Mesothelial cell of epicardium (in vitro differentiated cells): Measurements from ENCODE around the gene BARHL2. TPM values are rescaled to one million over a fixed set of nuclear protein-coding genes. Genes with fewer than 3 reads are reported as not detected.

Source experiments
- DNase-seq, 2 experiments: peaks; one replicate each; pipeline ENCODE4 v3.0.0; 2021; ENCODE audit warnings: low spot score in 2 of 2; ENCODE audit not compliant: unreplicated experiment in 2 of 2
- H3K27ac Mint-ChIP-seq: 2 replicates; pipeline ENCODE4 v1.8.0; 2021; ENCODE audit warnings: mixed read lengths
- H3K27me3 Mint-ChIP-seq: 2 replicates; pipeline ENCODE4 v1.8.0; 2021; ENCODE audit warnings: low read depth, mixed read lengths
- H3K36me3 Mint-ChIP-seq: 2 replicates; pipeline ENCODE4 v1.8.0; 2021; ENCODE audit warnings: mixed read lengths
- H3K4me1 Mint-ChIP-seq: 2 replicates; pipeline ENCODE4 v1.8.0; 2021; ENCODE audit warnings: mixed read lengths
- H3K4me3 Mint-ChIP-seq: 2 replicates; pipeline ENCODE4 v1.8.0; 2021; ENCODE audit warnings: mild to moderate bottlenecking, moderate library complexity, mixed read lengths
- H3K9me3 Mint-ChIP-seq: 2 replicates; pipeline ENCODE4 v1.8.0; 2021; ENCODE audit warnings: mixed read lengths
- total RNA-seq: library from RNA; stranded (reverse); gene quantifications from 3 replicates; pipeline ENCODE4 v1.2.1, GENCODE V29; 2021
- TF ChIP-seq, protein P1 (sequence below): fragments of 200-600 bp; sonication (generic); IDR thresholded peaks from one replicate; pipeline ENCODE4 v1.5.0; 2021; ENCODE audit warnings: antibody characterized with exemption; ENCODE audit not compliant: unreplicated experiment

BARHL2 gene
- total RNA-seq, 1 donor from 2014 or later = not detected

DNA sequence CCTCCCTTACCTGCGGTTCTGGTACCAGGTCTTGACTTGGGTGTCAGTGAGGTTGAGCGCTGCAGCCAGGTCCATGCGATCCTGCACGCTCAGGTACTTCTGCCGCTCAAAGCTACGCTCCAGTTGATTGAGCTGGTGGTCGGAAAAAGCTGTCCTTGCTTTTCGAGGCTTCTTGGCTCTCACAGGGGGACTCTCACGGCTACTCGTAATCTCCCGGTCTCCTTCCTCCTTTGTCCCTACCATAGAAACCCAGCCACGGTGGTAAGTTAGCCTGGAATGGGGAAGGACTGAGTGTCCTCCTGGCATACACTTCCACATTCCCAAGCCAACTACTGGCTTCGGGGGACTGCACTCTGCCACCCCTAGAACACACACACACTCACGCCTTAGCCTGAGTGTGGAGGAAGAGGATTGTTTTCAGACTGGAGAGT is 2.6 kb downstream of the BARHL2 start:
- no peak for DNase-seq
- TF ChIP-seq, protein P1, sequence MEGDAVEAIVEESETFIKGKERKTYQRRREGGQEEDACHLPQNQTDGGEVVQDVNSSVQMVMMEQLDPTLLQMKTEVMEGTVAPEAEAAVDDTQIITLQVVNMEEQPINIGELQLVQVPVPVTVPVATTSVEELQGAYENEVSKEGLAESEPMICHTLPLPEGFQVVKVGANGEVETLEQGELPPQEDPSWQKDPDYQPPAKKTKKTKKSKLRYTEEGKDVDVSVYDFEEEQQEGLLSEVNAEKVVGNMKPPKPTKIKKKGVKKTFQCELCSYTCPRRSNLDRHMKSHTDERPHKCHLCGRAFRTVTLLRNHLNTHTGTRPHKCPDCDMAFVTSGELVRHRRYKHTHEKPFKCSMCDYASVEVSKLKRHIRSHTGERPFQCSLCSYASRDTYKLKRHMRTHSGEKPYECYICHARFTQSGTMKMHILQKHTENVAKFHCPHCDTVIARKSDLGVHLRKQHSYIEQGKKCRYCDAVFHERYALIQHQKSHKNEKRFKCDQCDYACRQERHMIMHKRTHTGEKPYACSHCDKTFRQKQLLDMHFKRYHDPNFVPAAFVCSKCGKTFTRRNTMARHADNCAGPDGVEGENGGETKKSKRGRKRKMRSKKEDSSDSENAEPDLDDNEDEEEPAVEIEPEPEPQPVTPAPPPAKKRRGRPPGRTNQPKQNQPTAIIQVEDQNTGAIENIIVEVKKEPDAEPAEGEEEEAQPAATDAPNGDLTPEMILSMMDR = no peak
- no peaks in the 10 kb centered on the region for H3K36me3 Mint-ChIP-seq
- H3K27ac Mint-ChIP-seq = no peak overlapping the region
- peaks cover 16% of the 10 kb centered on the region for H3K4me1 Mint-ChIP-seq
- H3K4me3 Mint-ChIP-seq = no peak overlapping the region
- peaks cover 97% of the 10 kb centered on the region for H3K27me3 Mint-ChIP-seq
- no peaks in the 10 kb centered on the region for H3K9me3 Mint-ChIP-seq

DNA sequence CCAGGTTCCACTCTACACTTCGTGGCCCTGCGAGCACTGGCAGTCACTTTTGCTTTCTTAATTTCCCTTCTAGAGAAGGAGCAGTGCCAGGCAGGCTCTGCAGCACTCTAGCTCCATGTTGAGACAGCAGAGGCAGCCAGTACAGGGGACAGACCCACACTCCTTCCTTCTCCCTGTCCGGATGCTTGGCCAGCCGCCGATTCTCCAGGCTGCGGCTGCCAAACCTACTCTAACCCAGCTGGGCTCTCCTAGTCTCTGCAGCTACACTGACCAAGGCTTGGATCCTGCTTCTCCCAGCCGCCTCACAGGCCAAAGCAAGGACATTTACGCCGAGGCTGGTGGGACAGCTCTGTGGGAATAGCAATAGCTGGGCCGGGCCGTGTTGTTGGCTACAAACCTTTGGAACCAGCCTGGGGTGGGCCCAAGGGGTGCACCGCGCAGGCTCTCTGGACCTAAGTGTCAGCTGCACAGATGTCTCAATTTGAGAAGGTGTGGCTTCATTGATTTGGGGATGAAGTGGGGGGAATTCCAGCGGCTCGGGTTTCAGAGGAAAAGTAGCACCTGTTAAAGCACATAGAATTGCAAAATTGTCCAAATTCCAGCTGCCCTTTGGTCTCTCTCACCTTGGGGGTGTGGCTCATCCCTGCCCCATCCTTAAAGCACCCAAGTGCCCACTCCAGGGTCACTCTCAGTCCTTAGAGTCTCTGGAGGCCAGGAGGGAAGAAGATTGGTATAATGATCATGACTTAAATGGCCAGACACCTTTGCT is 3.2 kb downstream of the BARHL2 start:
- Mint-ChIP-seq H3K9me3 (no peaks in the 10 kb centered on the region), H3K4me3 (no peak overlapping the region), H3K36me3 (no peaks in the 10 kb centered on the region), H3K27me3 (peaks cover 97% of the 10 kb centered on the region), H3K4me1 (peaks cover 13% of the 10 kb centered on the region), H3K27ac (no peak overlapping the region)
- DNase-seq = no peak
- TF ChIP-seq, protein P1 = no peak

DNA sequence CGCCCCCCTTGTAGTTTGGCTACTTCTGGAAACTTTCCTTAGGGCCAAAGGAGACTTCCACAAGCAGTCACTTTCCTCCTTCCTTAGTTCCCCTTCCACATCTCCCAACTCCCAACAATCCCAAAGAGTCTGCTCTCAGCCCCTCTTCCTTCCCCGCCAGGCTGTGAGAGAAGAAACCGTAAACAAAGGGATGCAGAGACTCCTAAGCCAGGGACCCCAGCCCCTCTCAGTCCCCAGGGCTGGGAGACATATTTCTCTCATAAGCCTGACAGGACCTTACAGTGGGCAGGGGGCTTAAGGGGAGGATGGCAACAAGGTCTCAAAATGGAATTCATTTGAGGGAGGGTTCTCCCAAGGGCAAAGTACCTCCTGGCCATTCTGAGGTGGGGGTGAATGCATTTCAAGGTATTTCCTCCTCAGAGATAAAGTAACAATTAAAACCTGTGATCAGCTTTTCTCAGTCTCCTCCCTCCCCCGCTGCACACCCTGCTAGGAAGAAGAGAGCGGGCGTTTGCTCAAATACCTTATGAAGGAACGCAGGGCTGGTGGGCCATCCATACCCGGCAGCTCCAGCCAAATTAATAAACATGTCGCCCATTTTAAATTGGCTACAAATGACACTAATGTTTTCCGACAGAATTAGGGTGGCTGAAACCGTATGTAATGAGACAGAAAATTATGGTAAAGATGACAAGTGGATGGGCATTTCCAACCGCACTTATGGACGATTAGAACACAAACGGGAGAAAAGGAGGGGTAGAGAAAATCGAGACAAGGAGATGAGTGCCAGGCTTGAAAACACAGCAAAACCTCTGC is 4.0 kb downstream of the BARHL2 start:
- no peak overlapping the region for H3K27ac Mint-ChIP-seq
- H3K4me1 Mint-ChIP-seq = peaks cover 8% of the 10 kb centered on the region
- no peaks in the 10 kb centered on the region for H3K9me3 Mint-ChIP-seq
- TF ChIP-seq, protein P1 = no peak
- DNase-seq = no peak
- H3K36me3 Mint-ChIP-seq = no peaks in the 10 kb centered on the region
- no peak overlapping the region for H3K4me3 Mint-ChIP-seq
- peaks cover 97% of the 10 kb centered on the region for H3K27me3 Mint-ChIP-seq

DNA sequence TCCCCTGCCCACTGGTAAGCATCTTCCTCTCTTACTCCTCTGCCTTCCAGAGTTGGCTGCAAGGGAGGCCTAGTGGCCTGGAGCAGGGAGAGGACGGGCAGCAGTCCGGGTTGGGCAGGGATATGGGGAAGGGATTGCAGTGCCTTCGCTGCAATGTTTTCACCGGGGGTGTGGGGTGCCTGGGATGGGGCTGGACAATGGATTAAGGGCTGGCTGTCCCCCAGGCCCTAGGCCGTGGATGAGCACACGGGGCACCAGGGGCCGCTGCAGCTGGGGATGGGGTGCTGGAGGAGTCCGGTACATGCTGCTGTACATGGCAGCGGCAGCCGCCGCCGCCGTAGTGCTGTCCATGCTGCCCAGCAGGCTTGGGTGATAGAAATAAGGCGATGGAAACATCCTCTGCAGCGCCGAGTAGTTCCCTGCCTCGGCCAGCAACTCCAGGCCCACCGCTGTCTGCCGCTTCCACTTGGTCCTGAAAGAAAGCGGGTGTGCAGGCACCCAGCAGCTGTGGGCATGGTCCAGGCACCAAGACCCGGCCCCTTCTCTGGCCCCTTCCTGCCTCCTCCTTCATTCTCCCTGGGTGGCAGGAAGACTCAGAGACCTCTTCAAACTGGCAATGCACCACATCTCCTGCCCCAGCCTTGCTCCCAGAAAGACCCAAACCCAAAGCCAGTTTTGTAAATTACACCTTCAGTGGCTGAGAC is 4.8 kb downstream of the BARHL2 start:
- TF ChIP-seq, protein P1 = no peak
- Mint-ChIP-seq H3K27me3 (peaks cover 100% of the 10 kb centered on the region), H3K36me3 (no peaks in the 10 kb centered on the region), H3K9me3 (no peaks in the 10 kb centered on the region), H3K27ac (no peak overlapping the region), H3K4me1 (peaks cover 6% of the 10 kb centered on the region), H3K4me3 (no peak overlapping the region)
- no peak for DNase-seq

DNA sequence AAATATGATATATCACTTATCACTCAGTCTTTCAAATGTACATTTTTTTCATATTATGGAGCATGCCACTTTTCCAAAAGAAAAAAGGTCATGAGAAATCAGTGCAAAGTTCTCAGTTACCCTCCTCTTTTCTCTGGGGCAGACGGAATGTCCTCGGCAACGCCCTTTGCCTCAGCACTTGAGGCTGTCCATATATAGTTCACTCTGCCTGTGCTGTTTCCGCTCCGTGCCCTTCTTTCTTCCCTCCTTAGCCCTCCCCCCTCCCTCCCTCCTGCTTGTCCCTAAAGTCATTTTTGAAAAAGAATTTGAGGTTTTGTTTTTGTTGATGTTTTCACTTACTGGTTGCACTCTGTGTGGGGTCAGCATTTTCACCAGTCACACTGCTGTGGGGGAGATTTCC is 5.4 kb downstream of the BARHL2 start:
- Mint-ChIP-seq H3K4me3 (no peak overlapping the region), H3K36me3 (no peaks in the 10 kb centered on the region), H3K4me1 (peaks cover 7% of the 10 kb centered on the region), H3K27ac (no peak overlapping the region), H3K27me3 (peaks cover 100% of the 10 kb centered on the region), H3K9me3 (no peaks in the 10 kb centered on the region)
- DNase-seq = no peak
- TF ChIP-seq, protein P1 = no peak
